Jurkat, Clone E6-1 (cell line): Measurements from ENCODE around the gene FBXO10.

ENCODE experiments used
- DNase-seq: peaks from one replicate; pipeline ENCODE4 v3.0.0-alpha.2; 2011; ENCODE audit warnings: low read depth, low spot score
- H3K4me3 ChIP-seq: 2 replicates; pipeline ENCODE4 v1.5.1; 2011; ENCODE audit warnings: mild to moderate bottlenecking, low read length, control low read depth, moderate library complexity

Gene FBXO10

DNA sequence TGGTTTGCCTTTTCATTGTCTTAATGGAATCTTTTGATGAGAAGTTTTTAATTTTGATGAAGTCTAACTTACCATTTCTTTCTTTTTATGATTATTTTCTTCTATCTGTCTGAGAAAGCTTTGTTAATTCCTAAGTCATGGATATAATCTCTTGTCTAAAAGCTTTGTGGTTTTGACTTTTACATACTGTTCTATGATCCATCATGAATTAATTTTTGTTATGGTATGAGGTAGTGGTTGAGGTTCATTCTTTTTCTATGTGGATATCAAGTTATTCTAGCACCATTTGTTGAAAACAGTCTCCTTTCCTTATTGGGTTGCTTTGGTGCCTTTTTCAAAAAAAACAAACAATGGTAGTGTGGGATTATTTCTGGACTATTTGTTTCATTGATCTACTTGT is 20.4 kb downstream of the FBXO10 start:
- DNase-seq: no peak
- no peak overlapping the region for H3K4me3 ChIP-seq

DNA sequence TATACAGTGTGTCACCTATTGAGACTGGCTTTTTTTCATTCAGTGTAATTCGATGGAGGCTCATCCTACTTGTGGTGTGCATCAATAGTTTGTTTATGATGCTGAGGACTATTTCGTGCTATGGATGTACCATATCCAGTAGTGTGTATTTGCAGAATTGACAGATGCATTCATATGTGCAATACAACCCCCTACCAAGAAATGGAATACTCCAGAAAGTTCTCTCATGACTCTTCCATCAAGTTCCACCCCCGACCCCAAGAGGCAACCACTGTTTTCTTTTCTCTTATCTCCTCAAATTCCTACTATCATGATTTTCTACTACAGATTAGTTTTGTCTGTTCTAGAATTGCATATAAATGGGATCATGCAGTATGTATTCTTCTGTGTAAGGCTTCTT is 21.9 kb downstream of the FBXO10 start:
- no peak for DNase-seq
- H3K4me3 ChIP-seq: no peak overlapping the region

DNA sequence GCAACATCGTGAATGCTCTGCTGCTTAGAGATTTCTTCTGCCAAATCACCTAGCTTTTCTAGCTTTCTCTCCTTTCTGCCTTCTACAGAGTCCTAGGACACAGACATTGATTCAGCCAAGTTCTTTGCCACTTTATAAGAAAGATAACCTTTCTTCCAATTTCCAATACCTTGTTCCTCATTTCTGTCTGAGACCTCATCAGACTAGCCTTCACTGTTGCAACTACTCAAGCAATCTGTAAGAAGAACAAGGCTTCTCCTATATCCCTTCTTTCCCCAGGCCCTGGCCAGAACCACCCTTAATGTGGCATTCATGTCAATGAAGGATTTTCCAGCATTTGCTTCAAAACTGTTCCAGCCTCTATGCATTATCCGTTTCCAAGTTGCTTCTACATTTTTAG is 24.3 kb downstream of the FBXO10 start:
- no peak overlapping the region for H3K4me3 ChIP-seq
- DNase-seq: no peak

DNA sequence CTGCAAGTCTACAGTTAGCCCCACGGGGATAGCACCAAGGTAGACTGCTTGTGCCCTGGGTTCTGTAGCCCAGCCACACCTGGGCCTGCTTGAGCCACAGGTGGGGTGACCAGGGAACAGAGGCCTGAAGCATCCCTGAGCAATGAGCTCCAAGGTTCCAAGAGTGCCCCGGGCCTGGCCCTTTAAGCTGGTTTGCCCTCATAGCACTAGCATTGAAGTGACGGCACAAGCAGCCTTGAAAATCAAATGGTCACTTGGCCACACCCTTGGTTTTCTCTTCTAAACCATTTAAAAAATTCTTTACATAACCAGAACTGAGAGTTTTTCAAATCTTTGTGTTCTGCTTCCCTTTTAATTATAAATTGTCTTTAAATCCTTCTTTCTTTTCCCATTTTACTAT is 24.7 kb downstream of the FBXO10 start:
- DNase-seq: no peak

DNA sequence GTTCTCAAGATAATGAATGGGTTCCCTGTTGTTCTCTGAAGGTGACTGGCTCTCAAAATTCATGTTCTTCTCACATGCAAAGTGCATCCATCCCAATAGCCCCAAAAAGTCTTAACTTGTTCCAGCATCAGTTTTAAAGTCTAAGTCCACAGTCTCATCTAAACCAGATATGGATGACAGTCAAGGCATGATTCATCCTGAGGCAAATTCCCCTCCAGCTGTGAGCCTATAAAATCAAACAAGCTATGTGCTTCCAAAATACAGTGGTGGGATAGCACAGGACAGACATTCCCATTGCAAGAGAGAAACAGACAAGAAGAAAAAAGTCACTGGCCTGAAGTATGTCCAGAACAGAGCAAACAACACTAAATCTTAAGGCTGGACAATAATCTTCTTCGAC is 25.4 kb downstream of the FBXO10 start:
- DNase-seq: no peak
- H3K4me3 ChIP-seq: no peak overlapping the region

More for the DNA sequence above, 24.7 kb downstream of the FBXO10 start:
- H3K4me3 ChIP-seq: no peak overlapping the region

DNA sequence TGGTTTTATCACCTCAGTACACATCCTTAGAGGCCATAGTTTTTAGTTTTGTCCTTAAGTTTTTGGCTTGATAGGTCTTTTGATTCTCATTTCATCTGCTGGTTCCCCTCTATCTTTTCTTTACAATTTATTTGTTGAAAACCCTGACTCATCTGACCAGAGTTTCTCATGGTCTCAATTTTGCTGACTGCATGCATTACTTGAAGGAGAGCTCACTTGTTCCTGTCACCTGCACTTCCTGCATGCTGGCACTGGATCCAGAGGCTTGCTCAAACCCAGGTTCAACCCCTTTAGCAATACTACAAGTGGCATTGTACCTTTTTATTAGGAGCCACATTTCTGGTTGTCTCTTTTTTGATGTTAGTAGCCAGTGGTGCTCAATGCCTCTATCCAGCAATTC is 26.7 kb downstream of the FBXO10 start:
- no peak for DNase-seq
- no peak overlapping the region for H3K4me3 ChIP-seq

DNA sequence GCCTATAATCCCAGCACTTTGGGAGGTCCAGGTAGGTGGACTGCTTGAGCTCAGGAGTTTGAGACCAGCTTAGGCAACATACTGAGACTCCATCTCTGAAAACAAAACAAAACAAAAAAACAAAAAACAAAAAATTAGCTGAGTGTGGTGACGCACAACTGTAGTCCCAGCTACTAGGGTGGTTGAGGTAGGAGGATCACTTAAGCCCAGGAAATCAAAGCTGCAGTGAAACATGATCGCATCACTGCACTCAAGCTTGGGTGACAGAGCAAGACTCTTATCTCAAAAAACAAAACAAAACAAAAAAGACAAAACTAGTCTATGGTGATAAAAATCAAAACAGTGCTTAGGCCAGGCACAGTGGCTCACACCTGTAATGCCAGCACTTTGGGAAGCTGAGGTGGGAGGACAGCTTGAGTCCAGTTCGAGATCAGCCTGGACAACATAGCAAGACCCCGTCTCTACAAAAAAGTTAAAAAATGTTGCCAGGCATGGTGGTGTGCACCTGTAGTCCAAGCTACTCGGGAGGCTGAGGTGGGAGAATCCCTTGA is 28.8 kb downstream of the FBXO10 start:
- no peak overlapping the region for H3K4me3 ChIP-seq
- DNase-seq: no peak

DNA sequence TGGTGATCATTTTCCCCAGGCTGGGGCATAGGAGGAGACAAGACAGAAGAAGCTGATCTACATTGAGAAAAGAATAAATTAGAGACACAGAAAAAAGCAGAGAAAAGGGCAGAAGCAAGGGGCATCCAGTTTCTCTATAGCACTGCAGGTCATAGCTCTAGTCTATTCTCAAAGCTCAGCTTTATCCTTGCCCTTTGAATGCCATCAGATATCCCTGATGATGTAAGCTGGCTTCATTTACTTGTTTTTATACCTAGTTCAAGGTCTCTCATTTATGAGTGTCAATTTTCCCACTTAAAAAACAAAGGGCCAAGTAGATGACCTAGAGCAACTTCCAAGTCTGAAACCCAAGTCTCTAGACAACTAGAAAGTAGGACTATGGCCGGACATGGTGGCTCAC is 32.7 kb downstream of the FBXO10 start:
- H3K4me3 ChIP-seq: no peak overlapping the region

DNA sequence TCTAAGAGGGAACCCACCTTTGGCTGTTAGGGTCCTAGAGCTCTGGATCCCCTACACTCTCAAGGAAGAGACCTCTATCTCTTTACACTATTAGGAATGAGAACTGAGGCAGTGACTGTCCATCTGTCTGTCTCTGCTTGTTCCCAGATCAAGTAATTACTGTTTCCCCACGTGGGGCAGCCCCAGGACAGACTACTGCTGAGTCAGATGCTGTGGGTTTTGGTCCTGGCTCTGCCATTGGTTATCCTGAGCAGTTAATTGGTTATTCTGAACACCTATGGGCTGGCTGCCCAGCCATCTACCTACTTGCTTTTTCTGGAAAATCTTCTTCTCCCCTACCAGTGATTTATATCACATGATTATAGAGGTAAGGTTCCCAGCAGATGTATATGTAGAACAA is 33.3 kb downstream of the FBXO10 start:
- DNase-seq: no peak
- no peak overlapping the region for H3K4me3 ChIP-seq

More for the DNA sequence above, 32.7 kb downstream of the FBXO10 start:
- DNase-seq: no peak

DNA sequence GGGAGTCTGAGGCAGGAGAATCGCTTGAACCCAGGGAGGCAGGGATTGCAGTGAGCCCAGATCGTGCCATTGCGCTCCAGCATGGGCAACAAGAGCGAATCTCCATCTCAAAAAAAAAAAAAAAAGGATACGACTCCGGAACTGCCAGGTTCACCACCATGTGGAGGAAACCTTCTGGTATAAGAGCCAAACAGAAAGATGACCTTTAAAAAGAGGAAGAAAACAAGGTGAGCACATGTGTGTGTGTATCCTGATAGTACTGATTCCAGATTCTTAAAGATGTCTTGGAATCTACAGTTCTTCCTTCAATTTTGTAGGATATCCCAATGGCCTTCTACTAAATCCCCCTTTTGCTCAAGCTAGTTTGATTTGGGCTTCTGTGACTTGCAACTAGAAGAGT is 33.7 kb downstream of the FBXO10 start:
- no peak overlapping the region for H3K4me3 ChIP-seq
- no peak for DNase-seq

DNA sequence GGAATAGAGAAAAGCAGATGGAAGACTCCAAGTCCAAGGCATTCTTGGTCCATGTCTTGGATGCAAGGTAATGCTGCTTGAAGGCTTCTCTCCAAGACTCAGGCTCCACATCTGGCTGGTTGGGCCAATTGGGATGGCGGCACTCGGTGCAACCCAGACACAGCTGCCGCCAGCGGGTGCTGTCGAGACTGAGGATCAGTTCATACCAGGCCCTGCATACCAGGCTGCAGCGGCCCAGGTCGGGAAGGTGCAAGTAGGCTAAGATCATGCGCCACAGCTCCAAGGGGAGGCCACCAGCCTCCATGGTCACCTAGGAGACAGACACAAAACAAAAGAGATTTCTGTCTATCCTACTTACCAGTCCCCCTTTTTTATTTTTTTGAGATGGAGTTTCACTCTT is 34.7 kb downstream of the FBXO10 start:
- H3K4me3 ChIP-seq: no peak overlapping the region
- DNase-seq: no peak

DNA sequence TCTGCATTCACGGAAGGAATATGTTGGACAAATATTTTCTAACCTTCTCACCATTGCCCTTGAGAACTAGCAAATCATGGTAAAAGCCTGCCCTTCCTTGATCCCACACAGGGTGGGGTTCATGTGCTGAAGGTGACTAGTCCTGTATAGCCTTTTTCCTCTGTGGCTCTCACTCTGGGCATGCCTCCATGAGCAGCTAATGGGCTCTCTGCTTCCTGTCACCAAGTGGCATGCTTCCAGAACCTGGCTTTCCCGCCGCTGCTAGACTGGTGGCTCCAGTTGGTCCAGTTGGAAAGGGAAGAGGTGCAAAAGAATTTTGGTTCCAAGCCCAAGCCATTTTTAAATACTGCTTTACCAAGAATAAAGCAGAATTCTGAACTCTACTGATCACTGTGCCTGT is 35.5 kb downstream of the FBXO10 start:
- no peak overlapping the region for H3K4me3 ChIP-seq
- no peak for DNase-seq

DNA sequence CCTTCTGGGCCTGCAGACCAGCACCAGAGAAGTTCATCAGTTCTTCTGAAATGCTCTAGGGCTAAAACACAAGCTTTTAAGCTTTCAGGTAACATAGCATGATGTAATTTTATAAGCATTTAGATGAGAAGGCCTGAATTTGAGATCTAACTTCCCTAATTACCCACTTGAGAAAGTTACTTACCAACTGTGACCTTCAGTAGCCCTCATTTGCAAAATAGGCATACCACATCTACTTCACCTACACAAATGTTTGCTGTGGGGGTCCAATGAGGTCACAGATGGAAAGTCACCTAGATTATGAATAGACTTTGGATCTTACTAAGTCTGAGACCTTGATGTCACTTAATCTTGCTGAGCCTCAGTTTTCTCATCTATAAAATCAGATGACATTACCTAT is 36.5 kb downstream of the FBXO10 start:
- DNase-seq: no peak
- H3K4me3 ChIP-seq: no peak overlapping the region

DNA sequence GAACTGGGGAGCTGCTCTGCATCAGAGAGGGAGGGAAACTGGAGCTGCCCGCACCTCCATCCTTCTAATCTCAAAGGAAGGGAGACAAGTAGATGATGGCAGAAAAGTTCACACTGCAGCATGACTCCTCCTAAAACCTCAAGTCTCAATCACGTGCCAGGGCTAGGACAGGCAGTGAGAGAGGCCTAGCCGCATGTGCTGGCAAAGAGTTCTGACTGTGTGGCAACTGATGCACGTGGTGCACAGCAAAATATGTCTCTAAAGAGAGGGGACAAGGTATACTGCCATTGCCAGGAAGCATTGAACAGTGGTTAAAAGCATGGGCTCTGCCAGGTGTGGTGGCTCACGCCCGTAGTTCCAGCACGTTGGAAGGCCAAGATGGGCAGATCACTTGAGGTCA is 38.1 kb downstream of the FBXO10 start:
- no peak overlapping the region for H3K4me3 ChIP-seq
- no peak for DNase-seq

DNA sequence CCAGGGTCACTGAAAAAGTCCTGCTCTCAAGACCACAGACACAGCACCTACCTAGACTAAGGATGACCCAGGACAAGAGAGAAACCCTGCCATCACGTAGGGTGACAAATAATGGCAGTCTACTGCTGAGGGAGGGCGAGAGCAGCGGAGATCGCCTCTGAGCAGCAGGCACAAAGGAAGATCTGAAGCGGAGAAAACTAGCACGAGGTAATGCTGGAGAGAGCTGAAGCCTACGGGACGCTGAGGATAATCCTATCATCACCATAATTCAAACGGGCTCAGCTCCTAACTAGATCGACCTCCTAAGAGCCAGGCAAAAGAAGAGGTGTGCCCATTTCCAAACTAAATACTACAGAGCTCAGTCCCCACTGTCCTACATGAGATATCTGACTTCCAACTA is 41.3 kb downstream of the FBXO10 start:
- no peak overlapping the region for H3K4me3 ChIP-seq
- DNase-seq: no peak

DNA sequence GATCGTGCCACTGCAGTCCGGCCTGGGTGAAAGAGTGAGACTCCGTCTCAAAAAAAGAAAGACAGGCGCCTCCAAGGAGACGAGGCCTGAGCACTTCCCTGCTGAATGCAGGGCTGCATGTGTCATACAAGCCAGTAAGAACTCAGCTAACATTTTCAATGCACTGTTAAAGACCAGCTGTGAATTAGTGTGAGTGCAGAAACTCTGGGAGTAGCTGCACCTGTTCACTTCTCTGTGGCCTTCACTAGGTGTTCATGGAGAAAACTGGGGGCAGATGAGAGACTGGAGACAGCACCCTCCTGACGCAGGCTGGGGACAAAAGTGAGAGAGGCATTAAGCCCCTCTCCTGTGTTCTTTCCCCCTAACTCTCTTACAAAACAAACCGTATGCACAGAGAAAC is 41.8 kb downstream of the FBXO10 start:
- no peak overlapping the region for H3K4me3 ChIP-seq
- DNase-seq: no peak

DNA sequence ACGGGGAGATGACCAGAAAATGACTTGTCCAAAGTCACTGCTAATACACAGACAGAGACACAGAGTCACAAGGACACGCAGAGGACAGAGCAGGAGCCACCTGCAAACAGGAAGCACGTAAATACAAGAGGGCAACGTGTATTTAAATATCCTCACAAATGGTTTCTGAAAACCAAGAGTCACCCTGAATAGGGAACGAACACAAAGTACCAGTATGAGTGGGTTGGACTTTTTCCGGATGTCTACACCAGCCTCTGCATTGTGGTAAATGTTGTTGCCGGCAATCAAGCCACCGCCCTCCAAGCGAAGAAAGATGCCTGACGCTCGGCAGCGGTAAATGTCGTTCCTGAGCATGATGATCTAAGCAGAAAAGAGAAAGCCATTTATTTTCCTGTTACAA is 44.5 kb downstream of the FBXO10 start:
- DNase-seq: no peak
- no peak overlapping the region for H3K4me3 ChIP-seq

DNA sequence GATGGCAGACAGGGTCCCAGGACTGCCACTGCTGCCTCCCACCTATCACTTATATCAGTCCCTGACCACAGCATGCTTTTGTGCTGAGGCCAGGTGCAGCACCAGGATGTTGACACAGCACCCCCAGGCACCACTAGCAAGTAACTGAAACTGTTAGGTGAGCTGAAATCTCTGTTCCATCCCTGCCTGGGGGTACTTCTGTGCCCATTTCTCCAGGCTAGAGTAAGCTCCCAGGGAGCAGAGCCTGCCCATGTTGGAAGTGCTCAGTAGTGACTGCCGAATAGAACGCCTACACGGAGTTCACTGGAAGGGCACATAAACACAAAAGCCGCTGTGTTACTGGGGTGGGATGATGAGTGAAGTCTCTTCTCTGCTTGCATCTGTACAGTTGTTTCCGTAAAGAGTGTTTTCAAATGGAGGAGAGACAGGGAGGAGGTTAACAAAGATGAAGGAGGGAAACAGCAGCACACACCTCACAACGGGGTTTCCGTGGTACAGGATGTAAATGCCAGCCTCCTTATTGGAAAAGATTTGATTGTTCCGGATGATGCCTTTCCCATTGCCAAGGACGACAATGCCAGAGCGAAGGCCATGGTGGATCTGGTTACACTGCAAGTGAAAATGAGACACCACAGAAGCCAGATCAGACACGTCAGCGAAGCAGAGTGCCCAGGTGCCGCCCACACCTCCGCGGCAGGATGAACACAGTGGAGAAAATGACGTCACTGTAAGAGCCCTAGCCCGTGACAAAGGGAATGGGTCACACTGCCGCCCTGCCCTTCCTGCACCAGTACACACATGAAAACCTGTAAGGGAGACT is 47.3 kb downstream of the FBXO10 start:
- DNase-seq: no peak
- H3K4me3 ChIP-seq: no peak overlapping the region

DNA sequence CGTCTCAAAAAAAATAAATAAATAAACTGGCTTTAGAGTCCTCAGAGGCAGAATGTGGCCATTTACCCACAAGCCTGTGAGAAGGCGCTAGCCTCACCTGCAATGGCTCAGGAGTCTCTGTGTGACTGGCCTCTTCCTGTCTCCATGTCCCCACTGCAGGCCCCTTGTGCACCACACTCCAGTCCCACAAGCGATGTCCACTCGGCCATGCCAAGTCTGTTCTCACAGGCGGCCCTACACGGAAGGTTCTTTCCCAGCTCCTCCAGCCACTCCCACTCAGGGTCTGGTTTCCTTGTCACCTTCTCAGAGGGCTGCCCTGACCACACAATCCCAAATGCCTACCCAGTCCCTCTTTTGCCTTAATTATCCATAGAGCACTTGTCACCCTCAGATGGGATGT is 52.3 kb downstream of the FBXO10 start:
- no peak for DNase-seq
- H3K4me3 ChIP-seq: no peak overlapping the region

DNA sequence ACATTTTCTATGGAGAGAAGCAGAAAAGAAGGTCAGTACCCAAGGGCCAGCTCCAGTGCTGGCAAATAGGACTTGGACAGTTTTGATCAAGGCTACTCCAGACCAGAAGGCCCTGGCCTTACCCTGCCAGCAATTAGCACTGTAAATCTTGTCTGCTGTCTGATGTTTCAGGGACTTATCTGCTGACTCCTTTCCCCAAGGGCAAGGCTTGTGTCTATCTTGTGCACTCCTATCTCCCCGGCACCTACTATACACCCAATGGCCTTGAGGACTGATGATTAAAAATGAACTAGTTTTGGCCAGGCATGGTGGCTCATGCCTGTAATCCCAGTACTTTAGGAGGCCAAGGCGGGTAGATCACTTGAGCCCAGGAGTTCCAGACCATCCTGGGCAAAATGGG is 53.2 kb downstream of the FBXO10 start:
- H3K4me3 ChIP-seq: no peak overlapping the region
- no peak for DNase-seq

DNA sequence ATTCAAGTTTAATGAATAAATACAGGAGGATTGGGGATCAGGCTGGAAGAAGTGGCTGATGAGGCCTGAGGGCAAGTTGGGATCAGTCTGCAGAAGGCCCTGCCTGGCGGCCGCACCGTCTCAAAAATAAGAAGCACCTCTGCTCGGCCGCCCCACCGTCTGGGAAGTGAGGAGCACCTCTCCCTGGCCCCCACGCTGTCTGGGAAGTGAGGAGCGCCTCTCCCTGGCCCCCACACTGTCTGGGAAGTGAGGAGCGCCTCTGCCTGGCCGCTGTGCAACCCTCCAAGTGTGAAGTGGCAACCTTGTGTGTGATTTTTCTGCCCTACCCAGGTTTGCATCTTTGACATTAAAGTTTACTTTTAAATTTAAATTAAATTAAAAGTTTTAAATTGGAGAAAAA is 55.1 kb downstream of the FBXO10 start:
- no peak overlapping the region for H3K4me3 ChIP-seq
- no peak for DNase-seq
